Ascending aorta (tissue), 2 donors: ENCODE results near the gene LHFPL6. TPM values are rescaled to one million over a fixed set of nuclear protein-coding genes. Genes with fewer than 3 reads are reported as not detected.
A peak's percentile ranks its signal among the peaks of the same experiment; 100 is the strongest.

Source experiments
- DNase-seq, 2 donors: peaks; one replicate each; pipeline ENCODE4 v3.0.0-alpha.2; 2019; ENCODE audit warnings: low spot score in 2 of 2
- H3K27ac ChIP-seq, 2 donors: fragments of 200-600 bp; sonication (generic); one replicate each; pipeline ENCODE4 v1.5.1; 2016 to 2017; ENCODE audit warnings: mild to moderate bottlenecking in 1 of 2
- H3K27me3 ChIP-seq: fragments of 200-600 bp; sonication (generic); one replicate; pipeline ENCODE4 v1.5.1; 2017
- H3K36me3 ChIP-seq, 2 donors: fragments of 200-600 bp; sonication (generic); one replicate each; pipeline ENCODE4 v1.5.1; 2016
- H3K4me1 ChIP-seq, 2 donors: fragments of 200-600 bp; sonication (generic); one replicate each; pipeline ENCODE4 v1.5.1; 2016 to 2017; ENCODE audit warnings: mild to moderate bottlenecking in 1 of 2
- H3K4me3 ChIP-seq, 2 donors: fragments of 200-600 bp; sonication (generic); one replicate each; pipeline ENCODE4 v1.5.1; 2016 to 2017; ENCODE audit warnings: mild to moderate bottlenecking in 1 of 2
- H3K9me3 ChIP-seq, 2 donors: fragments of 200-600 bp; sonication (generic); one replicate each; pipeline ENCODE4 v1.5.1; 2016
- CTCF ChIP-seq, 3 experiments: fragments of 200-600 bp in 2 of 3; fragments of 450-650 bp in 1 of 3; sonication (generic) in 2 of 3; IDR thresholded peaks; one replicate each; pipeline ENCODE4 v1.5.1; 2016 to 2019; ENCODE audit warnings: antibody characterized with exemption in 3 of 3, mild to moderate bottlenecking in 1 of 3, moderate library complexity in 1 of 3
- intact Hi-C: fragments of 100-400 bp; cut with DNase I; formaldehyde crosslinking; loops from one replicate; pipeline ENCODE4 v1.15.1; 2023
- total RNA-seq: library from RNA; depleted of rRNA; stranded (reverse); fragments of >200 nt; gene quantifications from one replicate; pipeline ENCODE4 v1.1.0, GENCODE V29; 2016

The LHFPL6 gene
- total RNA-seq, 1 donor from 2014 or later, result 69.4 TPM

DNA sequence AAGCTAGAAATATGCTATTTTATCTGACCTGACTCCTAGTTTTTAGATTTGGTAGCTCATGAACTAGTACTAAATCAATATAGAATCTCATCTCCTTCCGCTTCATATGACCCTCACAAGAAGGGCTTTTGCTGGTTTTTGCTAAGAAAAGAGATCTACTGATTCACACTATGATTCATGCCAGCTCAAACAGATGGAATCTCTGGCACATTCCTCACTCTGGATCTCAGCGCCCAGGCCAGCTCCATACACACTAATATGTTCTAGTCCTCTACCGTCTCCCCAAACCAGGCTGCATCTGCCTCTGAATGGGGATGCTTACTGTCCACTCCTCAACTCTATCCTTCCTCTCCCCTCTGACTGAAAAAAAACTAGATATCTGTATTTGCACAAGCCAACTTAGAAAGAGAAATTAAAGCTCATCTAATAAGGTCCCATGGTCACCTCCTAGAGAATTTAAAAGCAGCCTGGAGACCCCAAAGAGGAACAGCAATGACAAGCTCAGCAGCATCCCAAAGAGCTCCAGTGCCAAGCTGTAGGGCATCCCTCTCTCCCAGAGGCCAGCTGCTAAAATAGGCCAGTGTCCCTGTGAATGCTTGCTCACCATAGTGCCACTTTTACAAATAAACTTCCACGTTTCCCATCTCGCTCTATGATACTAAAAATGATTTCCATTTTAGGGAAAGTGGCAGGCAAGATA, 74.9 kb downstream of the LHFPL6 start:
- Histone ChIP-seq H3K27ac (peak overlapping the region; percentile 59 to 70), H3K9me3 (no peaks in the 10 kb centered on the region), H3K4me3 (peak overlapping the region in 1 of 2 donors; percentile 41), H3K27me3 (no peaks in the 10 kb centered on the region), H3K4me1 (peaks cover 6 to 36% of the 10 kb centered on the region in 2 donors), H3K36me3 (no peaks in the 10 kb centered on the region)
- TF ChIP-seq CTCF (IDR thresholded peaks at IDR 0.05), result no peak
- DNase-seq, result peak in 1 of 2 donors; percentile 82
- intact Hi-C loops, result loop anchor here (1.0 to 5.0 kb wide), 3 partner anchors 12 to 111 kb away; partner anchors contain the start of gene LHFPL6

DNA sequence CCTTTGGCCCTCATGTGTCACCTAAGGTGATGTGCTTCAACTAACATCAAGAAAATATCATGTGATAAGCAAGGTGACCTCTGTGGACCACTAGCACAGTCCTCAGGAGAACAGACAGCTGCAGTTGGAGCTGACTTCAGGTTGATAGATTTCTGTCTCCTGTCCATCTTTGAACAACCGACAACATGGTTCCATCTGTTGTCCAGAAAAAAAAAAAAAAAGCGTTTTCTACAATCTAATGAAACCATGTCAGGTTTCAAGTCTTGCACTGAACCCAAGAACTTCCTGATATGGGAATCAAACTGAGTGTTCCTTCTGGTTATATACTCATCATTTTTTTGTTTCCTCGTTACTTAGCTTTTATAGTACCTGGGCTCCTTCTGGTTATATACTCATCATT, 75.7 kb downstream of the LHFPL6 start:
- Histone ChIP-seq H3K36me3 (no peaks in the 10 kb centered on the region), H3K9me3 (no peaks in the 10 kb centered on the region), H3K4me3 (no peak overlapping the region), H3K4me1 (peaks cover 6 to 36% of the 10 kb centered on the region in 2 donors), H3K27ac (peak overlapping the region; percentile 59 to 70), H3K27me3 (no peaks in the 10 kb centered on the region)
- no peak for DNase-seq
- intact Hi-C loops, result loop anchor here (5.0 kb wide), 2 partner anchors 75 to 110 kb away; partner anchors contain the start of gene LHFPL6
- TF ChIP-seq CTCF (IDR thresholded peaks at IDR 0.05), result no peak

DNA sequence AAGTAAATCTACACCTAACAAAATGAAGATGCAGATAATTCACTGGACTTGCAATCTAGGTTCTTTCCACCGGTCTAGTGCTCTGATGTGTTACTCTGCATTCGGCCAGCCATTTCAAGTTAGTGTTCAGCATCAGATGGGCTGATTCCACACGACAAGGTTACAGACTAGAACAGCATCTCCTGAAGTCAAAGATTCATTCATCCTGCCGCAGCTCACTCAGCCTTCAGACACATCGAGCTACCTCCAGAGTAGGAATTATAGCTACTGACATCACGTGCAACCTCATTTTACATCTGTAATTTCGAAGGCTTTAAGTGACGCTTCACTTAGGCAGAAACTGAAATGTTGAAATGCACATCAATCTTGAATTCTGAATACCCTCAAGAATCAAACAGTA, 76.5 kb downstream of the LHFPL6 start:
- no peak for TF ChIP-seq CTCF (IDR thresholded peaks at IDR 0.05)
- intact Hi-C loops, result loop anchor here (5.0 kb wide), 2 partner anchors 76 to 109 kb away; partner anchors contain the start of gene LHFPL6
- Histone ChIP-seq H3K27ac (peak overlapping the region; percentile 59 to 70), H3K4me3 (no peak overlapping the region), H3K9me3 (no peaks in the 10 kb centered on the region), H3K4me1 (peaks cover 6 to 39% of the 10 kb centered on the region in 2 donors), H3K36me3 (no peaks in the 10 kb centered on the region), H3K27me3 (no peaks in the 10 kb centered on the region)
- no peak for DNase-seq

- Histone ChIP-seq H3K4me3 (no peak overlapping the region), H3K4me1 (peaks cover 6 to 33% of the 10 kb centered on the region in 2 donors), H3K27ac (peak overlapping the region in 1 of 2 donors; percentile 70), H3K36me3 (no peaks in the 10 kb centered on the region), H3K27me3 (no peaks in the 10 kb centered on the region), H3K9me3 (no peaks in the 10 kb centered on the region)
- intact Hi-C loops, result loop anchor here (5.0 kb wide), 2 partner anchors 77 to 108 kb away; partner anchors contain the start of gene LHFPL6
- DNase-seq, result no peak
- no peak for TF ChIP-seq CTCF (IDR thresholded peaks at IDR 0.05)
Observed at GRCh38 chr13:39525506-39525905, 77.5 kb downstream of the LHFPL6 start.

- intact Hi-C loops, result loop anchor here (5.0 kb wide), 2 partner anchors 78 to 107 kb away; partner anchors contain the start of gene LHFPL6
- H3K27ac ChIP-seq, result no peak overlapping the region
Observed at GRCh38 chr13:39524795-39525194, 78.2 kb downstream of the LHFPL6 start.

More at GRCh38 chr13:39524795-39525194, 78.2 kb downstream of the LHFPL6 start:
- DNase-seq, result no peak
- H3K36me3 ChIP-seq, result no peaks in the 10 kb centered on the region
- H3K4me1 ChIP-seq, result peaks cover 6 to 33% of the 10 kb centered on the region in 2 donors
- no peaks in the 10 kb centered on the region for H3K27me3 ChIP-seq
- H3K9me3 ChIP-seq, result no peaks in the 10 kb centered on the region
- no peak for TF ChIP-seq CTCF (IDR thresholded peaks at IDR 0.05)
- no peak overlapping the region for H3K4me3 ChIP-seq
